H9 (cell line): ENCODE measurements around the gene ZNF70. TPM values are rescaled to one million over a fixed set of nuclear protein-coding genes. Genes with fewer than 3 reads are reported as not detected.

ENCODE experiments used
- DNase-seq: peaks from one replicate; pipeline ENCODE4 v3.0.0-alpha.2; 2017
- H2AFZ ChIP-seq: one replicate; pipeline ENCODE4 v1.6.1; 2013; ENCODE audit warnings: mild to moderate bottlenecking, low read length, control low read depth, moderate library complexity
- H2AK5ac ChIP-seq: 2 replicates; pipeline ENCODE4 v1.6.1; 2013; ENCODE audit warnings: low read length, control low read depth, mixed read lengths; ENCODE audit not compliant: insufficient read length
- H2BK120ac ChIP-seq: one replicate; pipeline ENCODE4 v1.6.1; 2013; ENCODE audit warnings: low read depth, mild to moderate bottlenecking, low read length, control low read depth, inconsistent platforms; ENCODE audit not compliant: poor library complexity, severe bottlenecking
- H2BK12ac ChIP-seq: 2 replicates; pipeline ENCODE4 v1.6.1; 2013; ENCODE audit warnings: low read length, control low read depth, mixed read lengths, low read depth; ENCODE audit not compliant: insufficient read length
- H2BK15ac ChIP-seq: 2 replicates; pipeline ENCODE4 v1.6.1; 2013; ENCODE audit warnings: low read depth, low read length, control low read depth
- H2BK20ac ChIP-seq: one replicate; pipeline ENCODE4 v1.6.1; 2013; ENCODE audit warnings: low read depth, mild to moderate bottlenecking, low read length, control low read depth, inconsistent platforms; ENCODE audit not compliant: poor library complexity, severe bottlenecking
- H2BK5ac ChIP-seq: 2 replicates; pipeline ENCODE4 v1.6.1; 2013; ENCODE audit warnings: low read length, control low read depth, mixed read lengths; ENCODE audit not compliant: insufficient read length
- H3K14ac ChIP-seq: 2 replicates; pipeline ENCODE4 v1.6.1; 2013; ENCODE audit warnings: low read length, control low read depth; ENCODE audit not compliant: insufficient read depth
- H3K18ac ChIP-seq: 2 replicates; pipeline ENCODE4 v1.6.1; 2013; ENCODE audit warnings: low read depth, mild to moderate bottlenecking, mixed read lengths, low read length, control low read depth; ENCODE audit not compliant: insufficient read length
- H3K23ac ChIP-seq: 2 replicates; pipeline ENCODE4 v1.6.1; 2013; ENCODE audit warnings: low read length, control low read depth, mixed read lengths, low read depth; ENCODE audit not compliant: insufficient read length
- H3K23me2 ChIP-seq: 2 replicates; pipeline ENCODE4 v1.6.1; 2013; ENCODE audit warnings: low read depth, mild to moderate bottlenecking, mixed read lengths, low read length, control low read depth; ENCODE audit not compliant: insufficient read length, poor library complexity, severe bottlenecking
- H3K27ac ChIP-seq: 2 replicates; pipeline ENCODE4 v1.5.1; 2013; ENCODE audit warnings: low read length, control low read depth, mixed read lengths, low read depth; ENCODE audit not compliant: insufficient read length
- H3K27me3 ChIP-seq: 2 replicates; pipeline ENCODE4 v1.6.1; 2013; ENCODE audit warnings: low read length, control low read depth, inconsistent platforms; ENCODE audit not compliant: insufficient read depth
- H3K4ac ChIP-seq: 2 replicates; pipeline ENCODE4 v1.6.1; 2013; ENCODE audit warnings: low read depth, mild to moderate bottlenecking, control low read depth, inconsistent platforms, low read length, moderate library complexity
- H3K4me1 ChIP-seq: 2 replicates; pipeline ENCODE4 v1.6.1; 2013; ENCODE audit warnings: low read length, control low read depth, inconsistent platforms; ENCODE audit not compliant: insufficient read depth
- H3K4me2 ChIP-seq: 2 replicates; pipeline ENCODE4 v1.6.1; 2013; ENCODE audit warnings: low read length, control low read depth, mixed read lengths; ENCODE audit not compliant: insufficient read length, insufficient read depth
- H3K56ac ChIP-seq: 2 replicates; pipeline ENCODE4 v1.6.1; 2013; ENCODE audit warnings: low read depth, mild to moderate bottlenecking, mixed read lengths, low read length, control low read depth; ENCODE audit not compliant: insufficient read length
- H3K79me1 ChIP-seq: 2 replicates; pipeline ENCODE4 v1.6.1; 2013; ENCODE audit warnings: low read depth, mild to moderate bottlenecking, moderate library complexity, low read length, control low read depth, inconsistent platforms; ENCODE audit not compliant: insufficient read depth, poor library complexity, severe bottlenecking
- H3K79me2 ChIP-seq: 2 replicates; pipeline ENCODE4 v1.6.1; 2013; ENCODE audit warnings: low read length, control low read depth, inconsistent platforms; ENCODE audit not compliant: insufficient read depth
- H3K9ac ChIP-seq: 2 replicates; pipeline ENCODE4 v1.6.1; 2013; ENCODE audit warnings: low read length, control low read depth, mixed read lengths; ENCODE audit not compliant: insufficient read length; ENCODE audit errors: extremely low read depth
- H3K9me3 ChIP-seq: one replicate; pipeline ENCODE4 v1.6.1; 2013; ENCODE audit warnings: low read depth, low read length, inconsistent platforms; ENCODE audit not compliant: control insufficient read depth
- H3T11ph ChIP-seq: one replicate; pipeline ENCODE4 v1.6.1; 2013; ENCODE audit warnings: mild to moderate bottlenecking, low read length, control low read depth, inconsistent platforms
- H4K20me1 ChIP-seq: one replicate; pipeline ENCODE4 v1.6.1; 2013; ENCODE audit not compliant: control insufficient read depth, insufficient read length, insufficient read depth
- H4K5ac ChIP-seq: 2 replicates; pipeline ENCODE4 v1.6.1; 2013; ENCODE audit warnings: low read depth, mild to moderate bottlenecking, mixed read lengths, low read length, control low read depth; ENCODE audit not compliant: insufficient read length
- H4K8ac ChIP-seq: replicated peaks from 2 replicates; pipeline ENCODE4 v1.6.1; 2013; ENCODE audit warnings: low read length, control low read depth, mixed read lengths, low read depth; ENCODE audit not compliant: insufficient read length
- H4K91ac ChIP-seq: 2 replicates; pipeline ENCODE4 v1.6.1; 2013; ENCODE audit warnings: low read depth, mild to moderate bottlenecking, moderate library complexity, mixed read lengths, low read length, control low read depth; ENCODE audit not compliant: insufficient read length
- H3K27ac Mint-ChIP-seq, 3 experiments: 2 replicates in 2 of 3; 3 replicates in 1 of 3; pipeline ENCODE4 v1.8.0; 2020 to 2021; ENCODE audit warnings: mixed read lengths in 3 of 3, mild to moderate bottlenecking in 1 of 3, moderate library complexity in 1 of 3
- H3K27me3 Mint-ChIP-seq: 2 replicates; pipeline ENCODE4 v1.8.0; 2021; ENCODE audit warnings: low read depth, mild to moderate bottlenecking, moderate library complexity, mixed read lengths
- H3K36me3 Mint-ChIP-seq, 3 experiments: 2 replicates in 2 of 3; 3 replicates in 1 of 3; pipeline ENCODE4 v1.8.0; 2020 to 2021; ENCODE audit warnings: low read depth in 3 of 3, mixed read lengths in 3 of 3; ENCODE audit not compliant: insufficient read depth in 1 of 3
- H3K4me1 Mint-ChIP-seq, 2 experiments: 2 replicates each; pipeline ENCODE4 v1.8.0; 2020; ENCODE audit warnings: mixed read lengths in 2 of 2
- H3K4me3 Mint-ChIP-seq, 2 experiments: 2 replicates in 1 of 2; 3 replicates in 1 of 2; pipeline ENCODE4 v1.8.0; 2020 to 2021; ENCODE audit warnings: mild to moderate bottlenecking in 2 of 2, mixed read lengths in 2 of 2, moderate library complexity in 1 of 2
- H3K9me3 Mint-ChIP-seq, 2 experiments: 2 replicates in 1 of 2; 3 replicates in 1 of 2; pipeline ENCODE4 v1.8.0; 2020; ENCODE audit warnings: mild to moderate bottlenecking in 2 of 2, mixed read lengths in 2 of 2, moderate library complexity in 1 of 2
- CTCF ChIP-seq: fragments of 200-600 bp; sonication (generic); conservative IDR thresholded peaks from 3 replicates; pipeline ENCODE4 v1.8.0; 2021; ENCODE audit warnings: antibody characterized with exemption, mild to moderate bottlenecking
- WGBS: extraction: QIAGEN DNeasy Blood & Tissue Kit; methylation state at CpG from one replicate; pipeline ENCODE4 v1.1.7; 2013; ENCODE audit warnings: missing lambda C conversion rate, low lambda C conversion rate, mixed read lengths; ENCODE audit not compliant: insufficient read length; ENCODE audit errors: extremely low coverage; 5-methylcytosine and 5-hydroxymethylcytosine counted together
- total RNA-seq: library from RNA; stranded (reverse); gene quantifications from 2 replicates; pipeline ENCODE4 v1.2.1, GENCODE V29; 2021

Gene ZNF70
- total RNA-seq, 1 experiment from 2014 or later = 3.5 TPM

GRCh38 chr22:23716811-23717801, 33.8 kb downstream of the ZNF70 start:
- H3K23ac ChIP-seq = no peak overlapping the region
- H3K4ac ChIP-seq = no peak overlapping the region
- H2BK20ac ChIP-seq = no peak overlapping the region
- H4K91ac ChIP-seq = no peak overlapping the region
- H3K79me1 ChIP-seq = no peaks in the 10 kb centered on the region
- Mint-ChIP-seq H3K9me3 (no peaks in the 10 kb centered on the region; a peak in 1 of 5 replicates), H3K27ac (peak overlapping the region; percentile 58 to 93 (median 87); a peak in 4 of 7 replicates), H3K27me3 (peaks cover under 1% of the 10 kb centered on the region; the same call in 1 of the 2 replicates), H3K36me3 (peaks cover 8 to 22% (median 16%) of the 10 kb centered on the region in 3 experiments), H3K4me3 (peak overlapping the region; percentile 74 to 85), H3K4me1 (peaks cover 0 to 6% of the 10 kb centered on the region in 2 experiments; a peak in 2 of 4 replicates)
- peak overlapping the region; percentile 84 for H3K18ac ChIP-seq
- H4K8ac ChIP-seq = no peak overlapping the region
- no peaks in the 10 kb centered on the region for H3K4me1 ChIP-seq
- no peak overlapping the region for H2AK5ac ChIP-seq
- no peak for TF ChIP-seq CTCF
- no peaks in the 10 kb centered on the region for H3K79me2 ChIP-seq
- H2BK5ac ChIP-seq = no peak overlapping the region
- peak overlapping the region; percentile 74 for H3K14ac ChIP-seq
- H4K5ac ChIP-seq = no peak overlapping the region
- H3K27me3 ChIP-seq = no peaks in the 10 kb centered on the region
- H3K9me3 ChIP-seq = no peaks in the 10 kb centered on the region
- H2AFZ ChIP-seq = no peak overlapping the region
- no peak overlapping the region for H2BK12ac ChIP-seq
- no peak overlapping the region for H2BK120ac ChIP-seq
- WGBS = no CpG with 5 or more reads among the region's 84 CpGs
- no peaks in the 10 kb centered on the region for H4K20me1 ChIP-seq
- H3K27ac ChIP-seq = no peak overlapping the region
- no peak overlapping the region for H2BK15ac ChIP-seq
- no peak overlapping the region for H3T11ph ChIP-seq
- peak overlapping the region; percentile 67 for H3K9ac ChIP-seq
- peak overlapping the region; percentile 13 for H3K4me2 ChIP-seq
- peaks cover 3% of the 10 kb centered on the region for H3K23me2 ChIP-seq
- no peak overlapping the region for H3K56ac ChIP-seq
- DNase-seq = peak; percentile 91
